GM21360 (cell line): Measurements from ENCODE around the gene CLCNKB.
"Not testable (repeated sequence)": the region's sequence is repeated elsewhere in the genome, so short reads cannot be mapped to it uniquely, and the experiment has no call there.

Source experiments
- ATAC-seq: cut with Tn5 transposase; IDR thresholded peaks from one replicate; pipeline ENCODE4 v1.9.1; 2021; ENCODE audit warnings: mild to moderate bottlenecking, moderate library complexity; ENCODE audit not compliant: unreplicated experiment

CLCNKB gene

DNA sequence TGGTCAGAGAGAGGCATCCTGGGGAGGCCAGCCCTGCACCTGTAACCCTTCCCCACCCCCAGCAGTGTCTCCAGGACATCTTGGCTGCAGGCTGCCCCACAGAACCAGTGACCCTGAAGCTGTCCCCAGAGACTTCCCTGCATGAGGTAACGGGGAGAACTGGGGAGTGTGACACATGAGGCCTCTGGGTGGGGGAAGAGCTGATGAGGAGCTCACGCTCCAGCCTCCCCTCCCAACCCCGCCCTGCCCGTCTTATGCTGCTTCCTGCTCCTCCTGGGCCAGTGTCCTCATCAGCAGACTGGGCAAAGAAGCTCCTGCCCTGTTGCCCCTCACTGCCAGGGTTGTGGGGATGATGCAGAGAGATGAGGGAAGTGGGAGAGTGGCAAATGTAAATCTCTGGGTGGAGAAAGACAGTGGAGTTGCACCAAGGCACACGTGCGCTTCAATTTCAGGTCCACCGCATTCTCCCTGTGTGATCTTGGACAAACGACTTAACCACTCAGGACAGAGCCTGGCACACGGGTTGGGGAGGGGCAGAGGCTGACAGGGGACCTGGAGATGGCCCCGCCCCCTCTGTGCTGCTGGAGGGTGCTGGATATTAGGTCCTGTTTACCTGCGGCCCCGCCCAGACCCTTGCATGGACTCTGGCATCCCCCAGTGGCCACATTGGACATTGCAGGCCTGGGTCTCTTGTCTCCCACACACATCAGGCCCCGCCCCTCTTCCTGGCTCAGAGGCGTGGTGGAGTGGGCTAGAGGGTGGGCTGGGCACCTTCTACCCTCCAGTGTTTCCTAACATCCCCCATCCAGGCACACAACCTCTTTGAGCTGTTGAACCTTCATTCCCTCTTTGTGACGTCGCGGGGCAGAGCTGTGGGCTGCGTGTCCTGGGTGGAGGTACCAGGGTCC lies 12.3 kb downstream of the CLCNKB start:
- no peak for ATAC-seq

DNA sequence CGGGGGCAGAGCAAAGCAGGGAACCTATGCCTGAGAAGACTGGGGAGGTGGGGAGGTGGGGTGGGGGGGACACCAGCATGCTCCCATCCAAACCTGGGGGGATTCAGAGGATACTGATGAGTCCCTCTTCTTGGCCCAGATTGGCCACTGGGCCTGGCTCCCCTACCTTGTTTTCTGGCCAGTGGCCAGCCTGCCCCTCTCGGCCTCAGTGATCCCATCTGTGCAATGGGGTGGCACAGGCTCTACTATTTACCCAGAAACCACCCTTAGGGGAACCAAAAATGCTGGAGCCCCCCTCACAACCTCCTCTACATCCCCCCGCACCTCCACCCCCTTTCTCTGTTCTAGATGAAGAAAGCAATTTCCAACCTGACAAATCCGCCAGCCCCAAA lies 12.9 kb downstream of the CLCNKB start:
- ATAC-seq = not testable (repeated sequence)

DNA sequence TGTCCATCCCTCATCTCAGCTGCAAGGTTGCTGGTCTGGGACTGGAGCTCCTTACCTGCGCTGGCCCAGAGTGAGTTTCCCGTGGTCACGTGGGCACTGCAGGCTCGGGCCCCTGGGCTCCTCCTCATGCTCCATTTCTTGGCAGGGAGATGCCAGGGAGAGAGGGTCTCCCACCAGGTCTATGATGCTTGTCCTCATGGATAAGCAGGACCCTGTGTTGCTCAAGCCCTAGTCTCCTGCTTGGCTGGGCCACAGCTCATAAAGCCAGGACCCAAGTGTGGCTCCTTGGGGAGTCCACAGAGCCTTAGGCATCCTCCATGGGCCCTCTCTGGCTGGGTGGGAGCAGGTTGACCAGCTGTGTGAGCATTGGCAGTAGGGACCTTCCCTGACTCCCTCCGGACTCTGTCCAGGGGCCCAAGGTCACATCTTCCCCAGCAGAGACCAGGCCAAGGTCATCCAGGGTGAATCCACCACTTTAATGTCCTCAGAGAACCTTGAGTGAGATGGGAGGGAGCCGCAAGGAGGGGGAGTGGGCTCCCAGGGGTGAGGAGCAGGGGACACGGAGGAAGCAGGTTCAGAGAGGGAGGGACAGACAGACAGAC lies 13.8 kb downstream of the CLCNKB start:
- ATAC-seq = not testable (repeated sequence)

DNA sequence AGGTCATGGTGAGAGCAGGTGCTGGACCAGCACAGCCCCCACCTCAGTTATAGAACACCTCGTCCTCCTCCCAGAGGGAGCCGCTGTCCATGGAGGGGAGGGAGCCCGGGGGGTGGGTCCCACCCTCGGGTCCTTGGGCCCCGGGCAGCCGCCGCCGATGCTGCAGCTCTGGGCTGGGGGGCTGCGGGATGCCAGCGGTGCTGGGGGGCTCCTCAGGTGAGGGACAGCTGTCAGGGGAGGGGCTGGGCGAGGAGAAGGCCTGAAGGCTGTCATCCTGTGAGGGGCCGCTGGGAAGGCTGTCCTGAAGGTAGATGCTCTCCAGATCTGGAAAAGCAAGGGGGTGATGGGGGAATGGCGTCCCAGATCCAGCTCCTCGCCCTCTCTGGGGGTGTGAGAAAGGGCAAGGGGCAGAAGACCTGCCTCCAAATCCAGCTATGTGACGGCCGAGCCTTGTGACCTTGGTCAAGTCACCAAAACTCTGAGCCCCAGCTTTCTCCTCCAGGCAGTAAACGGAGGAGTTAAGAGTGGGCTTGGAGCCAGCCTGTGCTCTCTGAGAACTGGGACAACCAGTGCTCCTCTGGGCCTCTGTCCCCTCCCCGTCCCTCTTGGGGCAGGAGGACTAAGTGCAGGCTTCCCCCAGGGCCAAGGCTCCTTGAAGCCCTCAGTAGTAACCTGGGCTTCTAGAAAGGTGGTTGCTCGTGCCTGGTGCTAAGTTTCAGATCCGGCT lies 15.0 kb downstream of the CLCNKB start:
- not testable (repeated sequence) for ATAC-seq

DNA sequence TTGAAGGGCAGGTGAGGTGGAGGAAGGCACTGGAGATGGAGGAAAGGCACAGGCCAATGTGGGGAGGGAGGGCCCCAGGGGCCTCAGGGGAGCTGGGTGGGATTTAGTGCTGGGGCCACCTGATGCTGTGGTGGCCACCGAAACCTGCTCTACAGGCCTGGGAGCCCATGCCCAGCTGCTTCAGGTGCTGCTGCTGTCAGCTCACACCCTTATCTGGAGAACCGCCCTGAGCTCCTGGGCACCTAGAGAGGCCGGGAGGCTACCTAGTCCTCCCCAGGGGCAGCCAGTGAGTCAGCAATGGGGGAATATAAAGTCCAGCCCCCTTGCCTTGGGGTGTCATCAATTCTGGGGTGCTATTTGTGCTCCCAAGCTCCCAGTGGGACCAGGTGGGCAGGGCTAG lies 17.7 kb downstream of the CLCNKB start:
- no peak for ATAC-seq

DNA sequence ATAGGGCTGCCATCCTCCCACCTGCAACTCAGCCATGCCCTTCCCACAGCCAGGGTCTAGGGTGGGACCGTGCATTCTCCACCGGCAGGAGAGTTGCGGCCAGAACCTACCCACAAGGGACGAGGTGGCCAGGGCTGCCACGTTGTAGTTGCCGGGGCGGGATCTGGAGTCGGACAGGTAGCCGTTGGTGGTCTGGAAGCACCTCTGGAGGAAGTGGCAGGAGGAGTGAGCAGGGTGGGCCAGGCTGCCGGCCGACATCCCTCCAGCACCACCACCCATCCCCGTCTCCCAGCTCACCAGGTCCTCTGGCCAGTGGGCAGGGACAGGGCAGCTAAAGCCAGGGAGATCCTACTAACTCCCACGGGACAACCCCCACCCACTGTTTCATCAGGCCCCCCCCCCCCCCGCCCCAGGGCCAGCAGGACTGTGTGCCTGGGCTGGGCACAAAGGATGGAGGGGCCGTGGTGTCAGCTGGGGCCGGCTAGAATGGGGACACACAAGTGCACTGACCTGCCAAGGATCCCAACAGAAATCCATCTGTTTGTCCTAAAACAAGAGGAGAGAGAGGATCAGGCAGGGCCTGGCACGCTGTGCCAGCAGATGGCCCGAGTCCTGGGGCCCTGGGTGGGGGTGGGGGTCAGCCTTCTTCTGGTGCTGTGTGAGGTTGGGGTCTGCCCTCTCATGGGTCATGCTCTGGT lies 18.6 kb downstream of the CLCNKB start:
- ATAC-seq = not testable (repeated sequence)

DNA sequence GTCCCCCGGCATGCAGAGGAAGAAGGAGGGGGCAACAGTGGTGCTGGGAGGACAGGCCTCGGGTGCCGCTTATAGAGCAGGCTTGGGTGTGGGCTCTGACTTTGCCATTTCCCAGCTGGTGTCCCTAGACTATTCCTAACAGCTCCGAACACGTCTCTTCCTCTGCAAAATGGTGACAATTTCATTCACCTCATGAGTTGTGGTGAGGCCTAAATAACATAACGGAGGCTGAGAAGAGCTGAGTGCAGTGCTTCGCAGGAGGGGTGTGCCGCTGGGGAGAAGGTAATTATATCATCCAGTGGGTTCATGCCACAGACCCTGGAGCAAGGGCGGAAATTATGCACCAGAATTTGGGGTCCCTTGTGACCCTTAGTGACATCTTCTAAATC lies 19.1 kb downstream of the CLCNKB start:
- not testable (repeated sequence) for ATAC-seq

DNA sequence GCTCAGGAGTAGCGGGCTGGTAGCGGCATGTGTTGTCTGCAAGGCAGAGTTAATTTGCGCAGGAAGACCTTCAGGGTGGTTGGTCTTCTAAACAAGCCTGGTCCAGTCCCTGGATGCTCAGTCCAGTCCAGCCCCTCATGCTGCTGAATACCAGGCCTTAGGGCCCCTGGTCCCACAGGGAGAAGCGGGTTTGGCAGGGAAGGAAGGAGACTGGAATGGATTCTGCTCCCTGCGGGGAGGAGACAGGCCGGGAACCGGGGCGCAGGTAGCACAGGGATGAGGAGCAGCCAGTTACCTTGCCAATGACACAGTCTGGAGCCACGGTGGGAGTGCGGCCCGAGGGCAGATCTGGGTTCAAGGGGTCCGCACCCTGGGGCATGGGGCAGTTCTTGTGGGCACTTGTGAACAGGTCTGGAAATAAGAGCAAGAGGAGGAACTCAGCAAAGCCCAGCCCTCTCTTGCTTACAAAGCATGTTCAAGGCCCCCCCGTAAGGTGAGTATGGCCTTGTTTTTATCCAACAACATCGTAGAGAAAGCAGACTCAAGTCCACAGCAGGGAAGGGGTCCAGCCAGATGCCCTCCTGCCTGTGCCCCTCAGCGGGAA lies 19.7 kb downstream of the CLCNKB start:
- no peak for ATAC-seq

DNA sequence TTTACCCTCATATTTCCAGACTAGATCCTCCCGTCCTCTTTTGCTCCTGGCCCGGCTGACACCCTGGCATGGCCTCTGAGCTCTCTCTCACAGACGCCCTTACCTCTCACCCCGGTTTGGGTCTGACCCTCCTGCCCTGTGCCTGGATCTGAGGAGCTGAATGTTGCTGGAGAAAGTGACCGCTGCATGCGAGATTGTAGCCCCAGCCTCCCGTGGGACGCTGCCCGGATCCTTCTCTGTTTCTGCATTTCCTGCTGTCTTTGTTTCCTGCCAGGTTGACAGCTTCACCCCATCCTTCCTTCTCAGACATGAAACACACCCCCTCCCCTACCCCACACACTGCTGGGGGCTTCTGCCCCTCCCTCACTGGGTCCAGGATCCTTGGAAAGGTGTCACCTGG lies 20.3 kb downstream of the CLCNKB start:
- ATAC-seq = no peak

DNA sequence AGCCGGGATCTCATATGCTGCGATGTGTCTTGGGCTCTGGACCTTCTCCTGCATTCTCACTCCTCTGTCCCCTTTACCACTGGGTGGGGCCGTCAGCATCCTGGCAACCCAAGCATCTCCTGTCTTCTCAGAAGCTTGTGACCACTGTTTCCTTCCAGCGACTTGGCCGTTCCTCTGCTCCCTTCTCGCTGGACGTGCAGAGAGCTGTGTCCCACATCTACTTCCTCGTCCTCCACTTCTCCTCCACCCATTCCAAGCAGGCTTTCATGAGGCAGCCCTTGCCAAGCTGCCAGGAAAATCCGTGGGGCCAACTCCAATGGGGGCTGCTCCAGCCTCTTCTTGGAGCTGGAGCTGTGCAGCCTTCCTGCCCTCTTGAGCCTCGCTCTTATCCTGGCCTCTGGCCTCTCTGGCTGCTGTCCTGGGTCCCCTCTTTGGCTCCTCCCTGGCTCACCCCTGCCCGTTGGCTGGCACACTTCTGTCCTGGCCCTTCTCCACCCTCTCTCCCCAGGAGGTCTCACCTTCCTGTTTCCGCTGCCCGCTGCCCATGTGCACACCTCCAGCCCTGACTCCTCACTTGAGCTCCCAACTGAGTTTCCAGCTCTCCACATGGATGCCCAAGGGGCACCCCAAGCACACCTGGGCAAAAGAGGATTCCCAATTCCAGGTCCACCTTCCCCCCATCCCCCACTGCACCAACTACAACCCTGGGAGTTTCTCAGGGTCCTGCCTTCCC lies 21.1 kb downstream of the CLCNKB start:
- ATAC-seq = no peak

DNA sequence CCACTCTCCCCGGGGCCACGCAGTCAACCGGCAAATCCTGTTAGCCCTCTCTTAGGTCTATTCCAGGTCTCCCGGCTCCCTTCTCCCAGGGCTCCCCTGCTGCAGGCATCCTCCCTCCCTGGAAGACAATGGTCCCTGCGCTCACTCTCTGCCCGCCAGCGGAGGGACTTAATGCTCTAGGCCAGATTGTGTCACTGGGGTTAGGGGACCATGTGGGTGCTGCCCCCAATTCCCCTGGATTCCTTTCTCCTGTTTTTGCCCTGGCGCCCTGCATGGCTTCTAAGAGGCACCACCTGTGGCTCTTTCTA lies 21.6 kb downstream of the CLCNKB start:
- ATAC-seq = no peak

DNA sequence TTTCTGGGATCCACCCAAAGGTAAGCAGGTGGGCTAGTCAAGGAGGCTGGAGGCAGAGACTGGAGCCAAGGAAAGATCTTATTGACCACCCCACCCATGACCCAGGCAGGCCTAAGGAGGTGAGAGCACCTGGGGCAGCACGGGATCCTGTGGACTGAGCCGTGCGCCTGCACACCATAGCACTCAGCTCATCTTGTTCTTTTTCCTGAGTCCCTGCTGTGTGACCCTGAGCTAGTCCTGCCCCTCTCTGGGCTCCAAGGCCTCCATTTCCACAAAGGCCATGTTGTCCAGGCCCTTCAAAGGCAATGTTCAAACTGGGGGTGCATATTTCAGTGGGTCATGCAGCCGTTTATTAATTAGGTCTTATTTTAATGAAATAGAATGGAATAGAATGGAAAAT lies 22.7 kb downstream of the CLCNKB start:
- no peak for ATAC-seq

DNA sequence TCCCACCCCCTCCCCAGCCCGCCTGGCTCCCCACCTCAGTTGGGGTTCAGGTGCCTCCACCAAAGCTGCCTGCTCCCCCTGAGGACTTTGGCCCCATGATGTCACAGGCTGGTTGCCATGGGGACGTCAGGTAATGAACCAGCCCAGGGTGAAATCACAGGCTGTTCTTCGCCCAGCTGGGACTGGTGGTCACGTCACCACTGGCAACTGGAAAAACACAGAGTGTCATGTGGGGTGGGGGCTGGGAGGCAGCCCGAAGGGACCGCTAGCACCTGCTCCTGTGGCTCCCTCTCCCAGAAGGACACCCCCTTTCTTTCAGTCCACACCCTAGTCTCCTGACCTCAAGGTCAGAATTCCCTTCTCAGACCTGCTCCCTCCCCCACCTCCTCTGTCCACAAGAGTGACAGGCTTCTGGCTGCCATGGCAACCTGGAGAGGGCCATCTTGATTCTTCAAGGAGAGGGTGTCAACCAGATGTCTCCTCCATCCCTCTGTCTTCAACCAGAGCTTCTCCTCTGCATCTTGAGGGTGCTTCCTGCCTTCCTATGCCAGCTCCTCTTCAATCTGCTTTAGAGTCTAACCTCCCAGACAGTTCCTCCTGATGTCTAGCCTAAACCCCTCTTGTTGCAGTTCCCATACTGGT lies 23.7 kb downstream of the CLCNKB start:
- no peak for ATAC-seq

DNA sequence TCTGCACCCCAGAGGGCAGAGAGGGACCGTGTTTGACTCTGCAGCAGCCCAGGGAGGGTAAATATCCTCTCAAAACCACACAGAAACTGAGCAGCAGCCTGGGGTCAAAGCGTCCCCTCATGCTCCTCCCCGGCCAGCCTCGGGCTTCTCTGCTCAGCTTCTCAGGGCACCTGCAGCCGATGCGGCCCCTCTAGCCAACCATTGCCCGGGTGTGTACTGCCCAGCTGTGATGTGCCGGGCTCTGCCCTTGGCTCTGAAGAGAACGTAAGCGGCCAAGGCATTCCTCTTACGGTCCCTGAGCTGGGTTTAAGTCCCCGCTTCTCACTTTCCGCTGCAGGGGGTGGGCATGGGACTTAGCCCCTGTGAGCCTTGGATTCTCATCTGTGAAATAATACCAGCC lies 24.4 kb downstream of the CLCNKB start:
- ATAC-seq = no peak

DNA sequence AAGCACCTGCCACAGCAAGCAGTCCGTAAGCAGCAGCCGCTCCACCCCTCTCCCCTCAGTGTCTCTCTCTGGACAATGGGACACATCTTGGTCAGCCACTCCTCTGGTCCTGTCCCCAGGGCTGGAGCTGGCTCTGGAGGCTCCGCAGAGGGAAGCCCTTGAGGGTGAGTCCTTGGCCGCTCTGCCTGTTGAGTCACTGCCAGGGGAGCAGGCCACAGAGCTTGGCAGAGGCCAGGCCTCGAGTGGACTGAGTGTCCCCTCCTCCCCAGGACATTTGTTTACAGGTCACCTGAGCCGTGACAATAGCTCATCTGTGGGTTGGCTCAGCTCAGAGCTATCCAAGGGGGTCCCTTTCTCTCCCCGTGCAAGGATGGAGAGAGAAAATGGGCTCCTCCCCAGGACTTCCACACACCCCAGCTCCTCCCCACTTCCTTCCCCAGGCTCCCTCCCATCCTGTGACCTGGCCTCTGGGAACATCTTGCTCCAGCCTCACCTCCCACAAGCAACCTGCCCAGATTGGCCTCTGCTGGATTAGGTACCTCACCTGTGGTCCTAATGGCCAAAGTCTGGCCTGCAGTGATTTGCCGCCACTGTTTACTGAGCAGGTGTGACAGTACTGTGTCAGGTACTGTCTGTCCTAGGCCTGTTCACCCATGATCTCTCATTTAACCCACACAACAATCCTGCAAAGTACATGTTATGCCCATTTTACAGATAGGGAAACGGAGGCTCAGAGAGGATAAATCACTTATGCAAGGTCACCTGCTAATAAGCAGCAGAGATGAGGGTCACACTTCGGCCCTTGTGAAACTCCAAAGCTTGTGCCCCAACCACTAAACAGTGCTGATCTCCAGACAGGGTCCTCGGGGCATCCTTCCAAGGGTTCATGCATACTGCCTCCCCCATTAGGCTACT lies 25.0 kb downstream of the CLCNKB start:
- no peak for ATAC-seq

DNA sequence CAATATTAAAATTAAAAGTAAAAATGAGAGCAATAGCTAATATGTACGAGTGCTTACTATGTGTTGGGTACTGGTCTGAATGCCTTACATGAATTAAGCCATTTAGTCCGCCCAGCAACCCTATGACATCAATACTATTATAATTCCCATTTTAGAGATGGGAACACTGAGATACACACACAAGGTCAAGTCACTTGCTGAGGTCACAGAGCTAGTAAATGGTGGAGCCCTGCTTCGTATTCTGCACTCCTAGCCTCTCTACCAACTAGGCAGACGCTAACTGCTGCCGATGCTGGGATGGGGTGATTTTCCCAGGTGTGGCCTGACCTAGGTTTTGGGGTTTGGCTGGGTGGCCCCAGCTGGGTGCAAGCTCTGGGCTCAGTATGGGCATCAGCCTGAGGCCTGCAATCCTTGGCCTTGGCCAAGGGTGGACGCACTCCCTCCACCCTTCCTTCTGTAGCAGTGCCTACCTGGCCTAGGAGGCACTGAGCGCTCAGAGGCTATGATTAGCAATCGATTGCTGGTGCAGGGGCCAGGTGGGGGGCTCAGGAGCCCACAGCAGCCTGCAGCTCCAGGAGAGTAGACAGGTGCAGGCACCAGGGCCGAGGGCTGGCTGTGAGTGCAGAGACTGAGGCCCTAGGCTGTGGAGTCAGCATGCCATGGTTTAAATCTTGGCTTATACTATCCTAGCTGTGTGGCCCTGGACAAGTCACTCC lies 27.2 kb downstream of the CLCNKB start:
- ATAC-seq = no peak

DNA sequence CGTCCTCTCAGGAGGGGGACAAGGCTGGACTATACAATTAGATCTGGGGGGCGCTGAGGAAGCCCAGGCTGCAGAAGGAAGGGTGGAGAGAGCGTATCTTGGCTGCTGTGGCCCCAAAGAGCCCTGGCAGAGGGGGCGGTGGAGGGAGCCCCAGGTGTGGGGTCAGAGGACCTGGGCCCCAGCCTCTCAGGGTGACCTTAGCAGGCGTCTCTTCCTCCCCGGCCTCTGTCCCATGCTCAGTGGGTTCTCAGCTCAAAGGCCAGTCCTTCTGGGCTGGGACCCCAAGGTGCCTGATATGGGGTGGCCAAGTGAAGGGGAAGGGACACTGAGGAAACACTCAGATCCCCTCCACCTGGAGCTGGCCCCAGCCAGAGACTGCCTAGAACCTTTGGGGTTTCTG lies 28.0 kb downstream of the CLCNKB start:
- ATAC-seq = no peak

DNA sequence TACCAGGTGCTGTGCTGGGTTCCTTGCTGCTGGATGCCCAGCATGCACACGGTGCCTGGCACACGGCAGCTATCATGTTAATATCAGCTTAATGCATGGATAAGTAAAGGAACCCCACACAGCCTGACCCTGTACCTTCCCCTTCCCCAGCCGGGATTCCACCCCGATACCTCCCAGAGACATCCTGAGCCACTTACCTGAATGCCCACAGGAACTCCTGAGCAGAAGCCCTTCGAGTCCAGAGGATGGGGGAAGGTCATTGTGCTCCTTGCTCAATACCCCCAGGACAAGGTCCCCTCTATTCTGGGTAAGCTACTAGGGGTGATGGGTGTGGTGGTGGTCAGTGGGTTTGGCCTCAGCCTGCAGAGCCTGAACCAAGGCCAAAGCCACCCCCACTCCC lies 28.5 kb downstream of the CLCNKB start:
- ATAC-seq = no peak
